Pancreas (tissue), 10 donors: ENCODE measurements around the gene SPATA13. TPM values are rescaled to one million over a fixed set of nuclear protein-coding genes. Genes with fewer than 3 reads are reported as not detected.

Experiments
- ATAC-seq, 4 donors: fragments of 200-7000 bp; cut with Tn5 transposase; one replicate each; pipeline versions ENCODE4 v1.8.0 to v1.9.1; 2020; ENCODE audit warnings: mild to moderate bottlenecking in 4 of 4, moderate library complexity in 4 of 4
- DNase-seq, 6 donors: peaks; one replicate each; pipeline ENCODE4 v3.0.0-alpha.2; 2020
- FAIRE-seq: peaks from 2 replicates; lab custom pipeline; 2012; peaks lifted over from hg19 to GRCh38; lab: Jason Lieb, UNC
- H3K27ac ChIP-seq, 4 donors: fragments of 200-600 bp; sonication (generic); 1 replicate in 3 of 4; 2 replicates in 1 of 4; pipeline versions ENCODE4 v1.5.0 to v1.8.0; 2020
- H3K27me3 ChIP-seq, 4 donors: fragments of 200-600 bp; one replicate each; pipeline ENCODE4 v1.8.0; 2021
- H3K36me3 ChIP-seq, 3 donors: fragments of 200-600 bp; sonication (generic) in 1 of 3; one replicate each; pipeline versions ENCODE4 v1.5.0 to v1.8.0; 2020 to 2021
- H3K4me1 ChIP-seq, 3 donors: fragments of 200-600 bp; one replicate each; pipeline ENCODE4 v1.8.0; 2021
- H3K4me3 ChIP-seq, 4 donors: fragments of 200-600 bp; sonication (generic) in 2 of 4; one replicate each; pipeline versions ENCODE4 v1.5.0 to v1.8.0; 2020 to 2021
- H3K9me3 ChIP-seq, 4 donors: fragments of 200-600 bp; one replicate each; pipeline ENCODE4 v1.8.0; 2021
- CTCF ChIP-seq, 4 donors: fragments of 200-600 bp; sonication (generic) in 3 of 4; IDR thresholded peaks; one replicate each; pipeline versions ENCODE4 v1.5.0 to v1.8.0; 2021; ENCODE audit warnings: antibody characterized with exemption in 4 of 4
- WGBS, 2 donors: extraction: QIAGEN DNeasy Blood & Tissue Kit; methylation state at CpG; one replicate each; pipeline ENCODE4 v1.1.7; 2013; 5-methylcytosine and 5-hydroxymethylcytosine counted together
- intact Hi-C, 3 donors: fragments of 100-400 bp; cut with DNase I; formaldehyde crosslinking; loops; one replicate each; pipeline versions ENCODE4 v1.11.1 to v1.14.2; 2022
- polyA plus RNA-seq, 2 donors: library from polyadenylated mRNA; stranded (reverse); fragments of 200-250 nt; gene quantifications; one replicate each; pipeline ENCODE4 v1.2.3, GENCODE V29; 2013
- total RNA-seq, 6 donors: library from RNA; stranded (reverse); fragmentation: NEBNext Ultra II Directional in 4 of 6; extraction: Animal tissue kit (Norgen Biotek cat#: 25700) in 4 of 6; gene quantifications; one replicate each; pipeline versions ENCODE4 v1.2.1 to v1.2.4, GENCODE V29; 2021 to 2023
- donor health status: healthy with polysubstance abuse.
- donor health status: DM: no; HTN: no; CAD: no; lungs with moderate emphysema.
- donor health status: DM: no; HTN: no; CAD: no.
- donor health status: control.
- donor health status: control.
- donor health status: Bipolar disorder and iron deficiency.
- donor health status: DM: yes; HTN: yes; CAD: no.
- donor health status: DM: no; HTN: no; CAD: no.
- donor health status: DM: no; HTN: no; CAD: no.
- donor health status: DM: yes; HTN: yes; CAD: no.

The SPATA13 gene
- total and polyA plus RNA-seq, 8 donors, result 38.1 to 71.2 (median 53.9) TPM

- peak overlapping the region; percentile 60 to 77 (median 69) for H3K27ac ChIP-seq
- peak; percentile 59 for FAIRE-seq
- intact Hi-C loops, result loop anchor here (5.0 to 10.0 kb wide), 4 partner anchors 165 to 205 kb away; no protein-coding TSS in a partner anchor
- 24 to 28% methylated on average over 6 of the region's 6 CpGs for WGBS, 2 donors
- peak in 3 of 6 donors; percentile 63 to 73 (median 68) for DNase-seq
- no peaks in the 10 kb centered on the region for H3K9me3 ChIP-seq
- H3K36me3 ChIP-seq, result peaks cover 0 to 24% (median 6%) of the 10 kb centered on the region in 3 donors
- H3K4me3 ChIP-seq, result no peak overlapping the region
- TF ChIP-seq CTCF (IDR thresholded peaks at IDR 0.05), result peak; percentile 56 to 71 (median 62)
- H3K27me3 ChIP-seq, result no peaks in the 10 kb centered on the region
- H3K4me1 ChIP-seq, result peaks cover 57 to 63% (median 61%) of the 10 kb centered on the region in 3 donors
- peak; percentile 58 to 81 (median 74) for ATAC-seq
These were observed 59.7 kb downstream of the SPATA13 start for GRCh38 chr13:24220086-24220703.

GRCh38 chr13:24221007-24221406 lies 60.5 kb downstream of the SPATA13 start:
- Histone ChIP-seq H3K36me3 (peaks cover 0 to 29% (median 6%) of the 10 kb centered on the region in 3 donors), H3K9me3 (no peaks in the 10 kb centered on the region), H3K4me3 (no peak overlapping the region), H3K27ac (peak overlapping the region; percentile 60 to 77 (median 69)), H3K4me1 (peaks cover 54 to 62% (median 56%) of the 10 kb centered on the region in 3 donors), H3K27me3 (no peaks in the 10 kb centered on the region)
- intact Hi-C loops, result loop anchor here (5.0 to 10.0 kb wide), 4 partner anchors 166 to 206 kb away; no protein-coding TSS in a partner anchor
- ATAC-seq (peak; percentile 74 to 83 (median 78)), FAIRE-seq (no peak), DNase-seq (peak in 5 of 6 donors; percentile 25 to 85 (median 74))
- 11 to 12% methylated on average over 2 of the region's 2 CpGs for WGBS, 2 donors
- TF ChIP-seq CTCF (IDR thresholded peaks at IDR 0.05), result no peak

- H3K27ac ChIP-seq, result peak overlapping the region in 3 of 4 donors; percentile 22 to 77 (median 76)
- DNase-seq (peak in 3 of 6 donors; percentile 44 to 78 (median 65)), FAIRE-seq (no peak), ATAC-seq (no peak)
- no peaks in the 10 kb centered on the region for H3K27me3 ChIP-seq
- peaks cover 0 to 29% (median 6%) of the 10 kb centered on the region in 3 donors for H3K36me3 ChIP-seq
- WGBS, 2 donors, result 48 to 55% methylated on average over 20 of the region's 20 CpGs
- no peaks in the 10 kb centered on the region for H3K9me3 ChIP-seq
- peaks cover 53 to 62% (median 55%) of the 10 kb centered on the region in 3 donors for H3K4me1 ChIP-seq
- no peak overlapping the region for H3K4me3 ChIP-seq
- intact Hi-C loops, result loop anchor here (5.0 to 10.0 kb wide), 4 partner anchors 168 to 208 kb away; no protein-coding TSS in a partner anchor
- no peak for TF ChIP-seq CTCF (IDR thresholded peaks at IDR 0.05)
These were observed 62.2 kb downstream of the SPATA13 start for GRCh38 chr13:24222756-24223155.

- Histone ChIP-seq H3K27ac (peak overlapping the region in 2 of 4 donors; percentile 18 to 47), H3K9me3 (no peaks in the 10 kb centered on the region), H3K4me3 (no peak overlapping the region), H3K4me1 (peaks cover 45 to 55% (median 52%) of the 10 kb centered on the region in 3 donors), H3K27me3 (no peaks in the 10 kb centered on the region), H3K36me3 (peaks cover 0 to 29% (median 6%) of the 10 kb centered on the region in 3 donors)
- DNase-seq (peak in 2 of 6 donors; percentile 64 to 76), ATAC-seq (no peak), FAIRE-seq (no peak)
- intact Hi-C loops, result loop anchor here (5.0 to 10.0 kb wide), 4 partner anchors 169 to 209 kb away; no protein-coding TSS in a partner anchor
- WGBS, 2 donors, result 80 to 87% methylated on average over 42 of the region's 42 CpGs
- TF ChIP-seq CTCF (IDR thresholded peaks at IDR 0.05), result no peak
These were observed 63.1 kb downstream of the SPATA13 start for GRCh38 chr13:24223341-24224231.
